H1 (cell line): Measurements from ENCODE around the gene ANKRD12. TPM values are rescaled to one million over a fixed set of nuclear protein-coding genes. Genes with fewer than 3 reads are reported as not detected.

Experiments used
- CTCF ChIA-PET: fragments of 300-600 bp; sonication (Branson Sonifier 250); formaldehyde crosslinking; loops from one replicate; lab custom pipeline; 2021; ENCODE audit not compliant: partially characterized antibody; lab: Charles Lee
- POLR2A ChIA-PET: fragments of 300-600 bp; sonication (Branson Sonifier 250); formaldehyde crosslinking; loops from one replicate; lab custom pipeline; 2021; ENCODE audit warnings: inconsistent platforms; ENCODE audit not compliant: partially characterized antibody; lab: Charles Lee
- DNase-seq, 2 experiments: peaks; one replicate each; pipeline versions ENCODE4 v3.0.0 to v3.0.0-alpha.2; 2010 to 2022; ENCODE audit warnings: low spot score in 2 of 2, low read depth in 1 of 2, mixed read lengths in 1 of 2
- FAIRE-seq: peaks from 2 replicates; lab custom pipeline; 2011; peaks lifted over from hg19 to GRCh38; lab: Jason Lieb, UNC
- H2AFZ ChIP-seq: 2 replicates; pipeline ENCODE4 v1.8.1; 2012; ENCODE audit warnings: low read length, inconsistent platforms
- H2AK5ac ChIP-seq: 2 replicates; pipeline ENCODE4 v1.6.1; 2013; ENCODE audit warnings: low read depth, low read length
- H2BK120ac ChIP-seq: replicated peaks from 2 replicates; pipeline ENCODE3; 2013; ENCODE audit warnings: low read depth, low read length, inconsistent platforms
- H2BK12ac ChIP-seq: 2 replicates; pipeline ENCODE4 v1.6.1; 2013; ENCODE audit warnings: low read depth, low read length
- H2BK15ac ChIP-seq: 2 replicates; pipeline ENCODE4 v1.6.1; 2013; ENCODE audit warnings: low read length
- H2BK20ac ChIP-seq: 2 replicates; pipeline ENCODE4 v1.6.1; 2013; ENCODE audit warnings: low read length
- H2BK5ac ChIP-seq: 2 replicates; pipeline ENCODE4 v1.6.1; 2013; ENCODE audit warnings: low read depth, low read length
- H3K14ac ChIP-seq: 2 replicates; pipeline ENCODE4 v1.6.1; 2013; ENCODE audit warnings: inconsistent platforms; ENCODE audit not compliant: insufficient read length
- H3K18ac ChIP-seq: 2 replicates; pipeline ENCODE4 v1.6.1; 2013; ENCODE audit warnings: low read length; ENCODE audit errors: extremely low read depth
- H3K23ac ChIP-seq: 2 replicates; pipeline ENCODE4 v1.6.1; 2013; ENCODE audit warnings: inconsistent platforms; ENCODE audit not compliant: insufficient read length
- H3K23me2 ChIP-seq: 2 replicates; pipeline ENCODE4 v1.6.1; 2013; ENCODE audit warnings: low read depth, low read length
- H3K27ac ChIP-seq: 2 replicates; pipeline ENCODE4 v1.6.1; 2011; ENCODE audit warnings: low read depth, low read length, inconsistent platforms
- H3K27me3 ChIP-seq, 4 experiments: replicated peaks in 1 of 4; 1 replicate in 1 of 4; 2 replicates in 3 of 4; pipeline versions ENCODE4 v1.6.1 to v1.8.1; 2011 to 2013; ENCODE audit warnings: low read length in 3 of 4, mild to moderate bottlenecking in 3 of 4, inconsistent platforms in 2 of 4, mixed read lengths in 2 of 4, moderate library complexity in 1 of 4; ENCODE audit not compliant: control insufficient read depth in 3 of 4, insufficient read depth in 3 of 4; ENCODE audit errors: extremely low read depth in 1 of 4
- H3K36me3 ChIP-seq, 4 experiments: 2 replicates each; pipeline versions ENCODE4 v1.6.1 to v1.8.1; 2011 to 2013; ENCODE audit warnings: mild to moderate bottlenecking in 4 of 4, low read length in 3 of 4, moderate library complexity in 2 of 4, control low read depth in 1 of 4, inconsistent platforms in 1 of 4; ENCODE audit not compliant: insufficient read depth in 4 of 4, control insufficient read depth in 2 of 4
- H3K4ac ChIP-seq: replicated peaks from 2 replicates; pipeline ENCODE3; 2013; ENCODE audit warnings: low read length, low read depth, mixed read lengths, inconsistent platforms; ENCODE audit not compliant: insufficient read length
- H3K4me1 ChIP-seq, 4 experiments: replicated peaks in 1 of 4; 1 replicate in 1 of 4; 2 replicates in 3 of 4; pipeline versions ENCODE4 v1.6.1 to v1.8.1; 2011 to 2013; ENCODE audit warnings: low read length in 3 of 4, inconsistent platforms in 2 of 4, mixed read lengths in 1 of 4; ENCODE audit not compliant: insufficient read depth in 4 of 4, control insufficient read depth in 3 of 4
- H3K4me2 ChIP-seq, 2 experiments: 2 replicates each; pipeline versions ENCODE4 v1.6.1 to v1.8.1; 2011 to 2013; ENCODE audit warnings: low read depth in 2 of 2, low read length in 2 of 2, control low read depth in 1 of 2, inconsistent platforms in 1 of 2, mild to moderate bottlenecking in 1 of 2; ENCODE audit not compliant: insufficient read depth in 1 of 2
- H3K4me3 ChIP-seq, 4 experiments: fragments of 200-600, 300-600 bp in 1 of 4; sonication (generic), shearing (Covaris generic), sonication (Bioruptor Twin) in 1 of 4; 2 replicates each; pipeline versions ENCODE4 v1.5.1 to v1.8.1; 2011 to 2016; ENCODE audit warnings: low read length in 4 of 4, low read depth in 3 of 4, control low read depth in 2 of 4, inconsistent platforms in 2 of 4, mild to moderate bottlenecking in 2 of 4, mixed read lengths in 1 of 4, moderate library complexity in 1 of 4; ENCODE audit not compliant: insufficient read depth in 2 of 4; ENCODE audit errors: extremely low read depth in 1 of 4
- H3K56ac ChIP-seq: replicated peaks from 2 replicates; pipeline ENCODE3; 2013; ENCODE audit warnings: low read depth, mild to moderate bottlenecking, mixed read lengths, low read length, inconsistent platforms; ENCODE audit not compliant: insufficient read length
- H3K79me1 ChIP-seq: 2 replicates; pipeline ENCODE4 v1.6.1; 2013; ENCODE audit warnings: low read depth, low read length, control low read depth
- H3K79me2 ChIP-seq, 2 experiments: 2 replicates each; pipeline versions ENCODE4 v1.6.1 to v1.8.1; 2012 to 2013; ENCODE audit warnings: low read length in 2 of 2, mild to moderate bottlenecking in 2 of 2, inconsistent platforms in 1 of 2; ENCODE audit not compliant: insufficient read depth in 2 of 2, control insufficient read depth in 1 of 2
- H3K9ac ChIP-seq, 4 experiments: replicated peaks in 1 of 4; 1 replicate in 1 of 4; 2 replicates in 3 of 4; pipeline versions ENCODE4 v1.6.1 to v1.8.1; 2011 to 2013; ENCODE audit warnings: low read depth in 3 of 4, low read length in 3 of 4, control low read depth in 2 of 4, mild to moderate bottlenecking in 2 of 4, moderate library complexity in 2 of 4, inconsistent platforms in 1 of 4; ENCODE audit errors: extremely low read depth in 1 of 4
- H3K9me3 ChIP-seq, 2 experiments: 2 replicates each; pipeline versions ENCODE4 v1.6.1 to v1.8.1; 2012 to 2013; ENCODE audit warnings: mild to moderate bottlenecking in 2 of 2, moderate library complexity in 2 of 2, control low read depth in 1 of 2, inconsistent platforms in 1 of 2, low read depth in 1 of 2, low read length in 1 of 2, mixed read lengths in 1 of 2; ENCODE audit not compliant: insufficient read depth in 2 of 2
- H4K20me1 ChIP-seq, 2 experiments: replicated peaks in 1 of 2; 2 replicates each; pipeline versions ENCODE3 to v1.8.1; 2011 to 2013; ENCODE audit warnings: inconsistent platforms in 2 of 2, low read length in 2 of 2, mild to moderate bottlenecking in 1 of 2; ENCODE audit not compliant: insufficient read depth in 2 of 2, control insufficient read depth in 1 of 2
- H4K5ac ChIP-seq: 2 replicates; pipeline ENCODE4 v1.6.1; 2013; ENCODE audit warnings: low read length, low read depth, mixed read lengths, inconsistent platforms; ENCODE audit not compliant: insufficient read length
- H4K8ac ChIP-seq: 2 replicates; pipeline ENCODE4 v1.8.0; 2013; ENCODE audit warnings: mild to moderate bottlenecking, moderate library complexity, low read length, inconsistent platforms; ENCODE audit not compliant: insufficient read depth; ENCODE audit errors: extremely low read depth
- H4K91ac ChIP-seq: replicated peaks from 2 replicates; pipeline ENCODE3; 2013; ENCODE audit warnings: low read length, mixed read lengths, inconsistent platforms; ENCODE audit not compliant: insufficient read length
- ATF2 ChIP-seq: IDR thresholded peaks from 2 replicates; pipeline ENCODE4 v1.6.1; 2012; ENCODE audit warnings: low read length, inconsistent platforms
- ATF3 ChIP-seq: IDR thresholded peaks from 2 replicates; pipeline ENCODE4 v1.6.1; 2011; ENCODE audit warnings: low read depth, mild to moderate bottlenecking, low read length; ENCODE audit not compliant: insufficient read depth
- BACH1 ChIP-seq: IDR thresholded peaks from 2 replicates; pipeline ENCODE4 v1.6.1; 2012; ENCODE audit warnings: low read length, improper control_type of control experiment
- BRCA1 ChIP-seq: IDR thresholded peaks from 2 replicates; pipeline ENCODE4 v1.6.1; 2012; ENCODE audit warnings: low read depth, low read length, improper control_type of control experiment
- CEBPB ChIP-seq: IDR thresholded peaks from 2 replicates; pipeline ENCODE4 v1.6.1; 2012; ENCODE audit warnings: low read depth, low read length
- CHD1 ChIP-seq: IDR thresholded peaks from 2 replicates; pipeline ENCODE4 v1.6.1; 2012; ENCODE audit warnings: low read depth, low read length, improper control_type of control experiment
- EGR1 ChIP-seq: IDR thresholded peaks from 2 replicates; pipeline ENCODE4 v1.6.1; 2011; ENCODE audit warnings: low read depth, low read length, borderline replicate concordance
- FOSL1 ChIP-seq: IDR thresholded peaks from 2 replicates; pipeline ENCODE4 v1.6.1; 2011; ENCODE audit warnings: mild to moderate bottlenecking, low read depth, low read length, moderate library complexity; ENCODE audit not compliant: insufficient read depth
- GABPA ChIP-seq: IDR thresholded peaks from 2 replicates; pipeline ENCODE4 v1.6.1; 2011; ENCODE audit warnings: mild to moderate bottlenecking, low read length, moderate library complexity, borderline replicate concordance; ENCODE audit not compliant: insufficient read depth
- GTF2F1 ChIP-seq: IDR thresholded peaks from 2 replicates; pipeline ENCODE4 v1.6.1; 2012; ENCODE audit warnings: low read depth, low read length, improper control_type of control experiment, borderline replicate concordance
- SP4 ChIP-seq: IDR thresholded peaks from 2 replicates; pipeline ENCODE4 v1.6.1; 2012; ENCODE audit warnings: low read length, inconsistent platforms
- TAF7 ChIP-seq: optimal IDR thresholded peaks from 2 replicates; pipeline ENCODE3; 2011; ENCODE audit warnings: low read depth, mild to moderate bottlenecking, inconsistent platforms, low read length, moderate library complexity, borderline replicate concordance
- WGBS, 2 experiments: shearing (Covaris generic) in 1 of 2; methylation state at CpG; one replicate each; pipeline versions ENCODE4 v1.1.6 to v1.1.7; 2013 to 2015; ENCODE audit warnings: low lambda C conversion rate in 2 of 2, mixed read lengths in 2 of 2, inconsistent platforms in 1 of 2, low coverage in 1 of 2, missing lambda C conversion rate in 1 of 2; ENCODE audit not compliant: insufficient replicate concordance in 2 of 2, insufficient coverage in 1 of 2, insufficient read length in 1 of 2; ENCODE audit errors: extremely low coverage in 1 of 2, missing lambda C conversion rate in 1 of 2; 5-methylcytosine and 5-hydroxymethylcytosine counted together
- polyA plus RNA-seq, 7 experiments: library from polyadenylated mRNA; depleted of rRNA in 3 of 7; stranded (reverse) in 5 of 7; unstranded in 2 of 7; fragments of >200 nt in 5 of 7; fragments of 200-250 nt in 2 of 7; gene quantifications; 1 replicate in 5 of 7; 2 replicates in 1 of 7; 4 replicates in 1 of 7; pipeline versions ENCODE4 v1.2.1 to v1.2.3, GENCODE V29; 2011 to 2013; ENCODE audit warnings: missing spikeins in 2 of 7, mixed read lengths in 2 of 7
- total RNA-seq: library from RNA; stranded (reverse); fragmentation: NEBNext Ultra II Directional; extraction: Animal tissue kit (Norgen Biotek cat#: 25700); gene quantifications from 2 replicates; pipeline ENCODE4 v1.2.1, GENCODE V29; 2021

Gene ANKRD12
- total and polyA plus RNA-seq, 2 of the 8 experiments (the other 6 are each of a cell fraction or from before 2014, with no cell fraction given): 2.6 to 37.9 TPM

- no peak for TF ChIP-seq TAF7
- TF ChIP-seq CHD1: no peak
- TF ChIP-seq BACH1: no peak
- no peak for TF ChIP-seq FOSL1
- no peak for TF ChIP-seq SP4
- no peak for TF ChIP-seq ATF3
- TF ChIP-seq CEBPB: no peak
- no peak for TF ChIP-seq EGR1
- TF ChIP-seq GTF2F1: no peak
- TF ChIP-seq GABPA: no peak
- no peak for TF ChIP-seq ATF2
- TF ChIP-seq BRCA1: no peak
- Histone ChIP-seq H3K23me2 (no peaks in the 10 kb centered on the region), H2AFZ (no peak overlapping the region), H3K14ac (no peak overlapping the region), H3K79me1 (no peaks in the 10 kb centered on the region), H2BK120ac (no peak overlapping the region), H3K36me3 (peaks cover 5 to 97% (median 50%) of the 10 kb centered on the region in 4 experiments), H3K27me3 (no peaks in the 10 kb centered on the region), H4K5ac (no peak overlapping the region), H4K8ac (no peak overlapping the region), H2BK15ac (no peak overlapping the region), H3K4me2 (no peak overlapping the region), H3K23ac (no peak overlapping the region), H3K4me3 (no peak overlapping the region), H3K56ac (no peak overlapping the region), H3K18ac (no peak overlapping the region), H4K20me1 (no peaks in the 10 kb centered on the region), H3K9me3 (no peaks in the 10 kb centered on the region), H2BK20ac (no peak overlapping the region), H3K4me1 (no peaks in the 10 kb centered on the region), H4K91ac (no peak overlapping the region), H3K9ac (no peak overlapping the region), H3K27ac (no peak overlapping the region), H2BK5ac (no peak overlapping the region), H2AK5ac (no peak overlapping the region), H3K4ac (no peak overlapping the region), H3K79me2 (peaks cover 0 to 15% of the 10 kb centered on the region in 2 experiments; a peak in 2 of 4 replicates), H2BK12ac (no peak overlapping the region)
- DNase-seq: no peak
- CTCF ChIA-PET: interaction anchor here (1.8 kb wide), 1 partner anchor 10 kb away, joined by 6 read pairs; no protein-coding TSS in a partner anchor
- no peak for FAIRE-seq
- POLR2A ChIA-PET: interaction anchor here (0.8 to 3.3 kb wide), 2 partner anchors 11 to 13 kb away, joined by 3 to 30 read pairs; partner anchors contain the start of gene ANKRD12
- WGBS, 2 experiments: 96% methylated on average over 1 of the region's 1 CpG; no CpG with 5 or more reads in 1 of the 2 experiments
Measured at GRCh38 chr18:9124824-9125223, 11.8 kb upstream of the ANKRD12 start.
